HepG2 (cell line): ENCODE results near the gene RNU4-1. TPM values are rescaled to one million over a fixed set of nuclear protein-coding genes. Genes with fewer than 3 reads are reported as not detected.
A peak's percentile ranks its signal among the peaks of the same experiment; 100 is the strongest.

Experiments used
- ATAC-seq: fragments of 200-7000 bp; cut with Tn5 transposase; 3 replicates; pipeline ENCODE4 v1.9.1; 2020; ENCODE audit warnings: mild to moderate bottlenecking, moderate library complexity
- BruUV-seq: library from RNA; stranded (reverse); fragments of 400-500 nt; replicated peaks from 2 replicates; lab custom pipeline; 2021; lab: Mats Ljungman, UMichigan
- CTCF ChIA-PET: fragments of 300-600 bp; formaldehyde crosslinking; extraction: SDS; loops from one replicate; lab custom pipeline; 2021; ENCODE audit warnings: low total read pairs, inconsistent platforms, low intra/inter-chr PET ratio; lab: Yijun Ruan, JAX
- POLR2A ChIA-PET: fragments of 350-600 bp; sonication (Branson Sonifier 250); formaldehyde crosslinking; loops from one replicate; lab custom pipeline; 2020; ENCODE audit warnings: antibody characterized with exemption, inconsistent platforms; lab: Yijun Ruan, JAX
- DNase-seq: peaks from one replicate; pipeline ENCODE4 v3.0.0-alpha.2; 2015; ENCODE audit warnings: low spot score
- FAIRE-seq: peaks from 3 replicates; lab custom pipeline; 2011; peaks lifted over from hg19 to GRCh38; lab: Jason Lieb, UNC
- H2AFZ ChIP-seq: one replicate; pipeline ENCODE4 v1.6.1; 2011; ENCODE audit warnings: low read length, inconsistent platforms
- H3K27ac ChIP-seq: fragments of 300-600 bp; 3 replicates; pipeline ENCODE4 v1.8.0; 2011; ENCODE audit warnings: mixed run types, mild to moderate bottlenecking, mixed read lengths, low read length, inconsistent platforms; ENCODE audit not compliant: insufficient read depth; ENCODE audit errors: extremely low read length
- H3K27me3 ChIP-seq, 2 experiments: fragments of 200-600 bp in 1 of 2; 2 replicates in 1 of 2; 3 replicates in 1 of 2; pipeline versions ENCODE4 v1.6.0 to v1.8.0; 2011; ENCODE audit warnings: low read length in 2 of 2, mild to moderate bottlenecking in 2 of 2, moderate library complexity in 2 of 2, inconsistent platforms in 1 of 2; ENCODE audit not compliant: insufficient read depth in 2 of 2, control insufficient read depth in 1 of 2
- H3K36me3 ChIP-seq, 2 experiments: fragments of 200-600 bp in 1 of 2; replicated peaks in 1 of 2; 2 replicates in 1 of 2; 3 replicates in 1 of 2; pipeline versions ENCODE4 v1.5.1 to v1.8.0; 2011; ENCODE audit warnings: low read length in 2 of 2, inconsistent platforms in 1 of 2; ENCODE audit not compliant: insufficient read depth in 2 of 2, control insufficient read depth in 1 of 2
- H3K4me1 ChIP-seq: 2 replicates; pipeline ENCODE4 v1.5.1; 2012; ENCODE audit warnings: low read length, inconsistent platforms; ENCODE audit not compliant: insufficient read depth
- H3K4me2 ChIP-seq: 2 replicates; pipeline ENCODE4 v1.6.0; 2011; ENCODE audit warnings: low read depth, low read length, inconsistent platforms
- H3K4me3 ChIP-seq, 3 experiments: fragments of 200-600 bp in 1 of 3; sonication (generic), shearing (Covaris generic) in 1 of 3; replicated peaks in 1 of 3; 2 replicates each; pipeline ENCODE4 v1.5.1; 2011 to 2016; ENCODE audit warnings: low read length in 3 of 3, inconsistent platforms in 2 of 3, low read depth in 2 of 3, mild to moderate bottlenecking in 2 of 3, control low read depth in 1 of 3, mixed read lengths in 1 of 3; ENCODE audit not compliant: insufficient read depth in 1 of 3
- H3K79me2 ChIP-seq: one replicate; pipeline ENCODE4 v1.6.1; 2011; ENCODE audit warnings: low read length, inconsistent platforms; ENCODE audit not compliant: insufficient read depth
- H3K9ac ChIP-seq: 2 replicates; pipeline ENCODE4 v1.6.0; 2011; ENCODE audit warnings: mild to moderate bottlenecking, low read depth, low read length, inconsistent platforms; ENCODE audit not compliant: insufficient read depth
- H3K9me3 ChIP-seq: 2 replicates; pipeline ENCODE4 v1.5.1; 2012; ENCODE audit warnings: mild to moderate bottlenecking, low read length
- H4K20me1 ChIP-seq: 2 replicates; pipeline ENCODE4 v1.6.0; 2011; ENCODE audit warnings: inconsistent platforms, mild to moderate bottlenecking, low read length, moderate library complexity; ENCODE audit not compliant: insufficient read depth
- CHCHD3 ChIP-seq: sonication (generic); formaldehyde crosslinking; IDR thresholded peaks from 2 replicates; pipeline ENCODE4 v1.8.0; 2022; ENCODE audit warnings: mild to moderate bottlenecking, missing genetic modification reagents, moderate library complexity
- DPF2 ChIP-seq: sonication (generic); formaldehyde crosslinking; IDR thresholded peaks from 2 replicates; pipeline ENCODE4 v1.4.0; 2020; ENCODE audit warnings: mild to moderate bottlenecking, low read depth, missing genetic modification reagents, borderline replicate concordance
- FOXA3 ChIP-seq: IDR thresholded peaks from 2 replicates; pipeline ENCODE4 v1.6.1; 2016; ENCODE audit warnings: missing genetic modification reagents, missing compliant biosample characterization
- KDM2A ChIP-seq: sonication (generic); formaldehyde crosslinking; IDR thresholded peaks from 2 replicates; pipeline ENCODE4 v1.4.0; 2020; ENCODE audit warnings: low read depth, missing genetic modification reagents, borderline replicate concordance
- MEIS1 ChIP-seq: sonication (generic); formaldehyde crosslinking; IDR thresholded peaks from 2 replicates; pipeline ENCODE4 v1.9.0; 2021; ENCODE audit warnings: mild to moderate bottlenecking, missing genetic modification reagents, moderate library complexity, borderline replicate concordance
- NFRKB ChIP-seq: fragments of 450-650 bp; IDR thresholded peaks from 2 replicates; pipeline ENCODE4 v1.6.1; 2017
- PCBP1 ChIP-seq: fragments of 200-400 bp; formaldehyde crosslinking; IDR thresholded peaks from 2 replicates; pipeline ENCODE4 v1.6.1; 2017; ENCODE audit warnings: mild to moderate bottlenecking, low read depth, low read length, borderline replicate concordance
- PRPF4 ChIP-seq: fragments of 200-400 bp; formaldehyde crosslinking; IDR thresholded peaks from 2 replicates; pipeline ENCODE4 v1.6.1; 2016; ENCODE audit warnings: low read length, low read depth; ENCODE audit not compliant: poor library complexity, severe bottlenecking
- SAFB2 ChIP-seq: sonication (generic); formaldehyde crosslinking; IDR thresholded peaks from 2 replicates; pipeline ENCODE4 v1.5.1; 2020; ENCODE audit warnings: missing genetic modification reagents, low read depth, mild to moderate bottlenecking, borderline replicate concordance
- SAP130 ChIP-seq: IDR thresholded peaks from 2 replicates; pipeline ENCODE4 v1.6.1; 2016; ENCODE audit warnings: low read depth
- SKI ChIP-seq: fragments of 450-650 bp; IDR thresholded peaks from one replicate; pipeline ENCODE4 v1.6.1; 2018; ENCODE audit warnings: mild to moderate bottlenecking; ENCODE audit not compliant: partially characterized antibody
- SOX5 ChIP-seq: IDR thresholded peaks from 2 replicates; pipeline ENCODE4 v1.6.1; 2016; ENCODE audit warnings: borderline replicate concordance
- TBX2 ChIP-seq: sonication (generic); formaldehyde crosslinking; IDR thresholded peaks from 2 replicates; pipeline ENCODE4 v1.5.0; 2020; ENCODE audit warnings: missing genetic modification reagents, mild to moderate bottlenecking, borderline replicate concordance
- ZFY ChIP-seq: sonication (generic); formaldehyde crosslinking; IDR thresholded peaks from 2 replicates; pipeline ENCODE4 v1.4.0; 2020; ENCODE audit warnings: missing genetic modification reagents
- ZFYVE20 ChIP-seq: sonication (generic); formaldehyde crosslinking; IDR thresholded peaks from 2 replicates; pipeline ENCODE4 v1.8.0; 2023; ENCODE audit warnings: low read depth, mild to moderate bottlenecking, moderate library complexity, missing genetic modification reagents, borderline replicate concordance
- ZNF205 ChIP-seq: IDR thresholded peaks from 2 replicates; pipeline ENCODE4 v1.6.1; 2018; ENCODE audit warnings: missing biosample characterization, missing genetic modification reagents
- ZNF263 ChIP-seq: sonication (generic); formaldehyde crosslinking; IDR thresholded peaks from 2 replicates; pipeline ENCODE4 v1.4.0; 2020; ENCODE audit warnings: missing genetic modification reagents
- WGBS: methylation state at CpG from one replicate; pipeline ENCODE4 v1.1.6; 2017; ENCODE audit warnings: low lambda C conversion rate; 5-methylcytosine and 5-hydroxymethylcytosine counted together
- in situ Hi-C: cut with HindIII; loops from 2 replicates; pipeline ENCODE4 v1.10.0; 2017; ENCODE audit warnings: low pct_unique_long_range_greater_than_20kb; ENCODE audit not compliant: extremely low pct_ligation_motif_present
- intact Hi-C: fragments of 100-400 bp; cut with micrococcal nuclease; formaldehyde crosslinking; loops from one replicate; pipeline ENCODE4 v1.10.0; 2022; ENCODE audit not compliant: unreplicated experiment
- polyA plus RNA-seq, 8 experiments: library from polyadenylated mRNA; depleted of rRNA in 3 of 8; stranded (reverse) in 7 of 8; unstranded in 1 of 8; fragments of >200 nt; fragmentation: Illumina TruSeq in 4 of 8; extraction: Trizol in 4 of 8; gene quantifications; 2 replicates each; pipeline versions ENCODE4 v1.2.1 to v1.2.3, GENCODE V29; 2011 to 2016; ENCODE audit warnings: low read depth in 4 of 8, missing spikeins in 1 of 8, mixed read lengths in 1 of 8; ENCODE audit not compliant: insufficient read depth in 1 of 8
- total RNA-seq, 5 experiments: library from RNA; depleted of rRNA; stranded (reverse); fragments of >200 nt; fragmentation: Illumina TruSeq; extraction: Trizol; gene quantifications; 2 replicates each; pipeline ENCODE4 v1.2.3, GENCODE V29; 2016; ENCODE audit warnings: low read depth in 1 of 5
- TF ChIP-seq, protein P1 (sequence below): IDR thresholded peaks from 2 replicates; pipeline ENCODE4 v1.6.1; 2016; ENCODE audit warnings: missing genetic modification reagents, missing compliant biosample characterization
- TF ChIP-seq, protein P2 (sequence below): sonication (generic); formaldehyde crosslinking; conservative IDR thresholded peaks from 2 replicates; pipeline ENCODE4 v1.4.0; 2020; ENCODE audit warnings: mild to moderate bottlenecking, missing genetic modification reagents, moderate library complexity

RNU4-1 gene
- total and polyA plus RNA-seq, 2 of the 13 experiments (the other 11 are each of a cell fraction or from before 2014, with no cell fraction given) = 7,407 TPM; not detected in 1

GRCh38 chr12:120258323-120258896 lies 34.6 kb downstream of the RNU4-1 start:
- Histone ChIP-seq H3K79me2 (peaks cover 52% of the 10 kb centered on the region), H3K4me2 (peak overlapping the region; percentile 52)
- TF ChIP-seq, protein P1, sequence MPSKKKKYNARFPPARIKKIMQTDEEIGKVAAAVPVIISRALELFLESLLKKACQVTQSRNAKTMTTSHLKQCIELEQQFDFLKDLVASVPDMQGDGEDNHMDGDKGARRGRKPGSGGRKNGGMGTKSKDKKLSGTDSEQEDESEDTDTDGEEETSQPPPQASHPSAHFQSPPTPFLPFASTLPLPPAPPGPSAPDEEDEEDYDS (CRISPR knock-in tag) = 0 out of 2 replicates have a peak, but pooled peaks have one; percentile 13
- TF ChIP-seq ZFYVE20 (no peak), SOX5 (CRISPR knock-in tag) (peak; percentile 26; the same call in 1 of the 2 replicates), SAP130 (peak; percentile 34; the same call in 1 of the 2 replicates), CHCHD3 (no peak), TBX2 (CRISPR knock-in tag) (peak; percentile 34; the same call in 1 of the 2 replicates), MEIS1 (CRISPR knock-in tag) (no peak), DPF2 (CRISPR knock-in tag) (no peak), FOXA3 (CRISPR knock-in tag) (0 out of 2 replicates have a peak, but pooled peaks have one; percentile 12), NFRKB (no peak), PCBP1 (no peak), KDM2A (no peak), SKI (no peak), ZNF263 (CRISPR knock-in tag) (0 out of 2 replicates have a peak, but pooled peaks have one; percentile 26), ZFY (CRISPR knock-in tag) (peak; percentile 30; the same call in 1 of the 2 replicates), PRPF4 (no peak), ZNF205 (CRISPR knock-in tag) (no peak), SAFB2 (CRISPR knock-in tag) (no peak)
- TF ChIP-seq, protein P2, sequence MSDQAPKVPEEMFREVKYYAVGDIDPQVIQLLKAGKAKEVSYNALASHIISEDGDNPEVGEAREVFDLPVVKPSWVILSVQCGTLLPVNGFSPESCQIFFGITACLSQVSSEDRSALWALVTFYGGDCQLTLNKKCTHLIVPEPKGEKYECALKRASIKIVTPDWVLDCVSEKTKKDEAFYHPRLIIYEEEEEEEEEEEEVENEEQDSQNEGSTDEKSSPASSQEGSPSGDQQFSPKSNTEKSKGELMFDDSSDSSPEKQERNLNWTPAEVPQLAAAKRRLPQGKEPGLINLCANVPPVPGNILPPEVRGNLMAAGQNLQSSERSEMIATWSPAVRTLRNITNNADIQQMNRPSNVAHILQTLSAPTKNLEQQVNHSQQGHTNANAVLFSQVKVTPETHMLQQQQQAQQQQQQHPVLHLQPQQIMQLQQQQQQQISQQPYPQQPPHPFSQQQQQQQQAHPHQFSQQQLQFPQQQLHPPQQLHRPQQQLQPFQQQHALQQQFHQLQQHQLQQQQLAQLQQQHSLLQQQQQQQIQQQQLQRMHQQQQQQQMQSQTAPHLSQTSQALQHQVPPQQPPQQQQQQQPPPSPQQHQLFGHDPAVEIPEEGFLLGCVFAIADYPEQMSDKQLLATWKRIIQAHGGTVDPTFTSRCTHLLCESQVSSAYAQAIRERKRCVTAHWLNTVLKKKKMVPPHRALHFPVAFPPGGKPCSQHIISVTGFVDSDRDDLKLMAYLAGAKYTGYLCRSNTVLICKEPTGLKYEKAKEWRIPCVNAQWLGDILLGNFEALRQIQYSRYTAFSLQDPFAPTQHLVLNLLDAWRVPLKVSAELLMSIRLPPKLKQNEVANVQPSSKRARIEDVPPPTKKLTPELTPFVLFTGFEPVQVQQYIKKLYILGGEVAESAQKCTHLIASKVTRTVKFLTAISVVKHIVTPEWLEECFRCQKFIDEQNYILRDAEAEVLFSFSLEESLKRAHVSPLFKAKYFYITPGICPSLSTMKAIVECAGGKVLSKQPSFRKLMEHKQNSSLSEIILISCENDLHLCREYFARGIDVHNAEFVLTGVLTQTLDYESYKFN = peak; percentile 36; the same call in 1 of the 2 replicates

More at GRCh38 chr12:120258323-120258896, 34.6 kb downstream of the RNU4-1 start:
- H3K9ac ChIP-seq = no peak overlapping the region; the same call in 1 of the 2 replicates
- H3K27ac ChIP-seq = no peak overlapping the region
- in situ Hi-C loops = no loop called here
- no peaks in the 10 kb centered on the region; a peak in 2 of 5 replicates for H3K36me3 ChIP-seq
- H3K4me1 ChIP-seq = peaks cover 69% of the 10 kb centered on the region
- CTCF ChIA-PET = no interaction called here
- WGBS = 28% methylated on average over 5 of the region's 5 CpGs
- no TSS peak for BruUV-seq
- peak; percentile 53 for ATAC-seq
- intact Hi-C loops = no loop called here
- H3K27me3 ChIP-seq = no peaks in the 10 kb centered on the region
- no peak overlapping the region for H2AFZ ChIP-seq
- H3K4me3 ChIP-seq = peak overlapping the region in 1 of 3 experiments; percentile 9; a peak in 1 of 6 replicates
- FAIRE-seq = no peak
- peaks cover 3% of the 10 kb centered on the region; the same call in 1 of the 2 replicates for H4K20me1 ChIP-seq
- POLR2A ChIA-PET = interaction anchor here (0.7 to 13.4 kb wide), 3 partner anchors 29 to 57 kb away, joined by 3 to 265 read pairs (median 13); partner anchors contain the start of genes RNU4-1 and RNU4-2
- H3K9me3 ChIP-seq = no peaks in the 10 kb centered on the region
- DNase-seq = peak; percentile 61
